CD4-positive, alpha-beta T cell treated with Interleukin-15 for 1 hour (primary cell): ENCODE results near the gene IL10RA.

Source experiments
- DNase-seq: peaks from one replicate; pipeline ENCODE4 v3.0.0-alpha.2; 2020

IL10RA gene

DNA sequence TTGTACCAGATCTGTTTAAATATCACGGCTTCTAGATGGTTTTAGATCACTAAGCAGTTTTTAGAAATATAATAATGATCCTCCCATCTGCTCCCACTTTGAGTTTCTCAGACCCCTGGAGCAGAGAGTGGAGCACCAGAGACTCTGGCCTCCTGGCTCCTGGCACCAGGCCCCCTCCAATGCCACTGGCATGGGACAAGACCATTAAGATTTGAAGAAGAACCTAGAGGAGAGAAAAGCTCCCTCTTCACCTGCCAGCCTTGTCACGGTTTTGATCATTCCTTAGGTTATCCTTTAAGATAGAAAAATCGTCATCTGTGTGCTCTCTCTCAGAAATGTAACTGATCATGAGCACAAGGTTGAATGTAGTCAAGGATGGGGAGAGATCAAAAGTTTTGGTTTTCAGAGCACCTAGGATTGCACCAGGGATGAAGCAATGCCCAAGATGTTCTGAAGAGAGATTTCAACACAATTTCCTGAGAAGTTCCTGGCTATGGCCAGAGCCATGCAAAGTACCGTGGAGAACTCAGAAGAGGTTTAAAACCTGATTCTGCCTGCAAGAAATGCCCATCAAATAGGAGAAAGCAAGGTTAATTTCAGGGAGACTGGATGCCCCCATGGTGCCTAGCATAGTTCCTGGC, 22.2 kb downstream of the IL10RA start:
- no peak for DNase-seq

DNA sequence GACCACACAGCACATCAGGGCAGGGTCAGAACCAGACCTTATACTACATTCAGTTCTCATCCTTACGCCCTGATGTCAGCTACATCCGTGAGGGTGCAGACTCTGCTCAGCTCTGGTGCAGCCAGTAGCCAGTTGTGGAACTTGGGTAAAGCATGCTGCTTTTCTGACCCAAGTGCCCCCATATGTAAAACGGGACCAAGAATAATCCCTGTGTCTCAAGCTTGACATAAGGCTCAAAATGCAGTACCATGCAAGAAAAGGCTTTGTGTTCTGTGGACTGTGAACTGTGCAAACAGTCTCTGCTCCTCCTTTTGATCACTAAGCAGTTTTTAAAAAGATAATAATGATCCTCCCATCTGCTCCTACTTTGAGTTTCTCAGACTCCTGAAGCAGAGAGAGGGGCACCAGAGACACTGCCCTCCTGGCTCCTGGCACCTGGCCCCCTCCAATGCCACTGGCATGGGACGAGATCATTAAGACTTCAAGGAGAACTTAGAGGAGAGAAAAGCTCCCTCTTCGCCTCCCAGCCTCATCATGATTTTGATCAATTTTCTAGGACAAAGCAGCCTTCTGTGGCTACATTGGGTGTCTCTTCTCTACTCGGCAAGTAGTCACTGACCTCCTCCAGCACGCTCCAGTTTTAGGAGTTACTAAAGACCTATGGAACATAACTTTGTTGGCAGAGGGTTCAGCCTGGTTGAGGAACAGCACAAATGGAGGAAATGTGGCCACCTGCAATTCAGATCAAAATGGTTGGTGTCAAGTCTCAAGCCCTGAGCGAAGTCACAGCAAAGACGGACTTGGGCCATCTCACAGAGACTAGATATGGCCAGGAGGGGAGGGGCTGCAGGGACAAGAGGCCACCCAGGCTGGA, 23.9 kb downstream of the IL10RA start:
- no peak for DNase-seq

DNA sequence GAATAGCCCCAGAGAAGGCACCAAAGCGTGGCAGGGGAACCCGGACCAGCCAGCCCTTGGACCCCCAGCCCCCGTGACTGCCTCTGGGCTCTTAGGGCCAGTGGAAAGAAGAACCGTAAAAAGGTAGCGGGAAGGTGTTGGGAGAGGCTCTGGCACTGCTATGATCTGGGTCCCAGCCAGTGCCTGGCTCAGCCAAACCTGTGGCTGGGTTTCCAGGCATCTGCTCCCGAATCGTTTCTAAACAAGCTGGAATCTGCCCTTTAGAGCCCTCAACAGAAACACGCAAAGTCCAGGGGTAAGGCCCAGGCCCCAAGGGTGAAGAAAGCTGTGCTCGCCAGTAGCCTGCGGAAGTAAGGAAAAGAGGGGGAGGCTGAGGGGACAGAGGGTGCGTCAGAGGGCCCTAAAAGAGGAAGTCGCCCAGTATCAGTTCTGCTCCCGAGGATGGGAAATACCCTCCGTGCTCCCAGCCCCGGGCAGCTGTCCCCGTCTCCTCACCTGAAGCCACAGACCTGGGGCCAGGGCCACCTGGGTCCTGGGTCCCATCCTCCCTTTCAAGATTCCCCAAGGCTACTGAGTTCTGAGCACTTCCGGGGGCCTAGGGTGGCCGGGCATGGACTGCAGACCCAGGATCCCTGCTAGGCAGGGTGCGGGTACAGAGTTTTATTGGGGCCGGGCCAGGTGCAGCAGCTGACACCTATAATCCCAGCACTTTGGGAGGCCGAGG, 24.7 kb downstream of the IL10RA start:
- DNase-seq = peak; percentile 89

DNA sequence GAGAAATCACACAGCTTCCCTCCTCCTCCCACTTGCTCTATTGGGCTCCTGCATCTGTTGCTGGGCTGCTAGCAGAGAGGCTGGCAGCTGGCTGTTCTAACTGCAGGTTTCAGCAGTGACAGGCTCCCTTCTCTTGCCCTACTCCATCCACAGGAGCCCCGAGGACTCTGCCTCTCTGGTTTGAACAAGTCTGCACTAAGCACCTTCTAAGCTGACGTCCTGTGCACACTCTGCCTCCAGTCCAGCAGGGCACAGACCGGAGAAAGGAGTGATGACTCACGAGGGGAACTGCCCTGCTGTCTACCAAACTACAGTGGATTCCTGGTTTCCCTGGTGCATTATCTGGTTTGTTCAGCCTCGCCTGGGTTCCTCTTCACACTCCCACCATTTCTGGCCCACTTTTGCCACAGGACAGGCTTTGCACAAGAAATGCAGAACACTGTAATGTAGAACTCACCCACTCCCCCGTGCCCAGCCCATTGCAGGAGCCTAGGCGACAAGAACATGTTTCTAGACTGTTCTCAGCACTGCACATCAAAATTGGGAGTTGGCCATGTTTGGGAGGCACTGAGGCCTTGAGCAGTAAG, 26.0 kb downstream of the IL10RA start:
- DNase-seq = peak; percentile 82

DNA sequence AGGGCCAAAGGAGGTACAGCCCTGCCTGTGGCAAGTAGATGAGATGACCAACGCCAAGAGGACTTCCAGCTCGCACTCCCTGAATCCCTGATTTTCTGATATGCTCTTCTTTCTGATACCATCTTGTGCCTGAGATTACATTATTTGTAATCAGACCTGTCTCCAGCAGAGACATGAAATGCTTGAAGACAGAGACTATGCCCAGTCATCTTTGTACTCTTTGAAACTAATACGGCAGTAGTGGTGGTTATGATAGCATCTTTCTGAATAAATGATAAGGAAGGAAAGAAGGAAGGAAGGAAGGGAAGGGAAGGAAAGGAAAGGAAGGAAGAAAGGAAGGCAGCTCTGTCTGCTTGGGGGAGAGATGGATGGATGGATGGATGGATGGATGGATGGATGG, 27.8 kb downstream of the IL10RA start:
- no peak for DNase-seq

DNA sequence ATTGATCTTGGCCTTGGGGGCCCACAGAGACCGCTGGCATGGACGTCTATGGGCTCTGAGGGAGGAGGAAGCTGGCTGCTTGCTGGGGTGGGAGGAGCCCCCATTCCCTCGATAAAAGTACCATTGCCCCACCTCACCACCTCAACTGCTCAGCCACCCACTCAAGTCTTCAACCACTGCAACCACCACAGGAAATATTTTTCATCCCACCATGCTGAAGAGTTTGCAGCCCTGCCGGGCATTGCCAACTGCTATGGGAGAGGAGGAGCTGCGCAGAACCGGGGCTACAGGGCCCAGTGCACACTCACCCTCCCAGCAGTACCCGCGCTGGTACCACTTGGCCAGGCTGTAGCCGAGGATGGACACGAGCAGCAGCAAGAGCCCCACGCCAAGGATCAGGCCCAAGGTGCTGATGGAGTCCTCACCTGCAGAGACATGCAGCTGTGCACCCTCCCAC, 29.2 kb downstream of the IL10RA start:
- DNase-seq = no peak

DNA sequence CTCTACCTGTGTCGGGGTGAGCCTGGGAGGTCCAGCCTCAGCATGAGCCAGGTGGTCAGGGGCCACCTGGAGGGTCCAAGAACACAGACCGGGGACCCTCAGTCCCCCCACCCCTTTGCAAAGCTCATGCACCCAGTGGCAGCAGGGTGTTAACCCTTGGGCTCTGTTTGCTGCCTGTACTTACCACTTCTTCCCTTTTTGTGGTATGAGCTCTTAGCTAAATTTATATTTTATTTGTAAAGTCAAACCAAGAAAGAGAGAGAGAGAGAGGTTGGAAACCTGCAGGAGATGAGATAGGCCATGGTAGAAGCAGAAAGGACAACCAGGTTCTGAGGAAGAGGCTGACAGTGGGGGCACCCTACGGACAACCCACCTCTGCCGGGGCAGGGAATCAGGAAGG, 29.9 kb downstream of the IL10RA start:
- DNase-seq = no peak

DNA sequence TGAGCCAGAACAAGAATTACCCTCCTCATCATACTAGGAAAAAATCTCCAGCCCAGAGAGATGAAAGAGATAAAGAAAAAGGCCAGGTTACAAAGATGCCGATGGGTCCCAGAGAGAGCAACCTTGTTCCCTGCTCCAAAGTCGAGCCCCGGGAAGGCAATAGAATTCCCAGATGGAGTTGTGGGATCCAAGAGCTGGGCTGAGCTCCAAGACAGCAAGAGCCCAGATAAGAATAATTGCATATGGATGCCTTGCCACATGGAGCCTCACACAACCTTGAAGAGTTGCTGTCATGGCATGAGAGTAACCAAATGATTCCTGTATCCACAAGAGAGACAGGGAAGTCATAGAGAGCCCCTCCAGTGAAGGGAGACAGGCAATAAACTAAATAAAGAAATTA, 30.9 kb downstream of the IL10RA start:
- DNase-seq = no peak

DNA sequence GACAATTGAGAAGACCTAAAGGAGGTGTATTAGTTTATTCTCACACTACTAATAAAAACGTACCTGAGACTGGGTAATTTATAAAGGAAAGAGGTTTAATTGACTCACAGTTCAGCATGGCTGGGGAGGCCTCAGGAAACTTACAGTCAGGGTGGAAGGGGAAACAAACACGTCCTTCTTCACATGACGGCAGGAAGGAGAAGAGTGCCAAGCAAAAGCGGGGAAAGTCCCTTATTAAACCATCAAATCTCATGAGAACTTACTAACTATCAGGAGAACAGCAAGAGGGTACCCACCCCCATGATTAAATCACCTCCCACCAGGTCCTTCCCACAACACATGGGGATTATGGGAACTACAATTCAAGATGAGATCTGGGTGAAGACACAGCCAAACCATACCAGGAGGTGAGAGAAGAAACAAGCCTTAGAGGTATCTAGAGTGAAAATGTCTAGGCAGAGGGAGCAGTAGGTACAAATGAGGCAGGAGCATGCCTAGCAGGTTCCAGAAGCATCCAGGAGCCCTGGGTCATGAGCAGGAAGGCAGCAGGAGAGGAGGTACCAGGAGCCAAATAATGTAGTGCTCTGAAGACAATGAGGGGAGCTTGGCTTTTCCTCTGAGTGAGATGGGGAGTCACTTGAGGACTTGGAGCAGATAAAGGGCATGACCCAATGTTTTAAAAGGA, 31.6 kb downstream of the IL10RA start:
- no peak for DNase-seq

DNA sequence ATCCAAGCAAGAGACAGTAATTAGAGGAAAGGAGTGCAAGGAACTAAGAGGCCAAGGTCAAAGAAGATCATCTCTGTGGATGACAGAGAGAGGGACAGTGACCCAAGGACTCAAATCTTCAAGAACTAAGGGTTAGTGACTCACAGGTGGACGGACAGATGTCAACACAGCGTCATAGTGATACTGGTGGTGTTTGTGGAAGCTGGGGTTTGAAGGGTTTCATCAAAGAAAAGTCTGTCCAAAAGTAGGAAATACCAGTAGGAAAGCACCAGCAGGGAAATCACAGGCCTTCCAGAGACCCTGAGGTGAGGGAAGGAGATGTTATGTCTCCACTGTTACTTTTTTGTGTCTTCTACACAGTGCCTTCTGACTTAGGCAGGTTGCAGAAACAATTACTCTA, 32.2 kb downstream of the IL10RA start:
- no peak for DNase-seq

DNA sequence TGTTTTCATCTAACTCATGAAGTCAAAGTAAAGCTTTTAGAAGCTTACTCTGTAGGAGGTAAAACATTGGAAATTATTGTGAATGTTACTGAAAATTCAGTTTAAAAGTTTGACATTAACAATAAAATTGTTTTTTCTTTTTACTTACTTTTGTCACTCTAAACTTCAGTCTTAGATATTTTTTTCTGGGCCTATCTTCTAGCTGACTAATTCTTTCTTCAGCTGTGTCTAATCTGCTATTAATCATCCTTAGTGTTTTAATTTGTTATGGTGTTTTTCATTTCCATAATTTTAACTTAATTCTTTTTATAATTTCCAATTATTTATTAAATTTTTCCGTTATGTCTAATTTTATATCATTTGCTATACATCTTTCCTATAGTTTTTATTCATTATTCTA, 35.0 kb downstream of the IL10RA start:
- no peak for DNase-seq

DNA sequence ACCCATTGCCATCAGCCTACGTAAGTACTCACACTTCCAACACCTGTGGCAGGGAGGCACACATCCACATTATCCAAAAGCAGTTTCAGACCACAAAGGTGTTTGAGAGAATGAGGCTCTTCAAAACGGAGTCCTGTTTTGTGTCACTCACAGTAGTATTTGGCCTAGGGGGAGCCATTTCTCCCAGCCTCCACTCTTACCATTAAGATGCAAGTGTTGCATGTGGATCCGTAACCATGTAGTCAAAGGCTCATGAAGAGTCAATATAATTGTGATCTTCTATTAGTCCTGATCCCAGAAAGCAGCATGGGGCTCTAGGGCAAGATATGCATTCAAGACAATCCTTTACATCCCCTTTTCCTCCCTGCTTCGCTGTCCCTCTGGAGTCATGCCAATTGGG, 41.5 kb downstream of the IL10RA start:
- DNase-seq = no peak

DNA sequence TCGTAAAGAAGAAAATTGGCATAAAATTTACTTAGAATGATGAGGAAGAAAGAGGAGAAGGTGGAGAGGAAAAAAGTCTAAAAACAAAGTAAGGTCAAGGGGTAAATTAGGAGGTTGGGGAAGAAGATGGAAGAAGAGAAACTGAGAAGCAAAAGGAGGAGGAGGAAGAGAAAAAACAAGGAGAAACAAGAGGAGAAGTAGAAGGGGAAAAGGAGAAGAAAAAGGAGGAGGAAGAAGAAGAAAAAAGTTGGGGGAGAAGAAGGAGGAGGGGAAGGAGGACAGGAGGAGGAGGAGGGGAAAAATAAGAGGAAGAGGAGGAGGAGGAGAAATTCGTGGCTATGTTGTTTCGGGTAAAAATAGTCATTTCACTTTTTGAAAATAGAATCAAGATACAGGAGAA, 42.4 kb downstream of the IL10RA start:
- DNase-seq = no peak

DNA sequence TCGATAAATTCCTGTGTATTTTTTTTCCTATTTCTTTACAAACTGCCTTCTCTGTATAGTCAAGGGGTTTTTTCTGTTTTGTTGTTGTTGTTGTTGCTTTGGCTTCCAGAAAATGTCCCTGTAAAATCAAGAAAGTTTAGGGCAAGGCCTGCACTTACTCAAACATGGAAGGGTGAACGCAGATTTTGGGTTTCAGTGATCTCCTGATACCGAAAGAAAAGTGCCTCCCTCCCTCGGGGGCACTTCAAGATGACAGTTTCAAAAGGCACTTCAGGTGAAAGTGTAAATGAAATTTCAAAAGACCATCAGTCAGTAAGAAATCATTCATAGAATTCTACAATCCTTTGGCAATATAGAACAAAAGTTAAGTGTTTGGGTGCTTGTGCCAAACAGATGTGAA, 47.2 kb downstream of the IL10RA start:
- no peak for DNase-seq

DNA sequence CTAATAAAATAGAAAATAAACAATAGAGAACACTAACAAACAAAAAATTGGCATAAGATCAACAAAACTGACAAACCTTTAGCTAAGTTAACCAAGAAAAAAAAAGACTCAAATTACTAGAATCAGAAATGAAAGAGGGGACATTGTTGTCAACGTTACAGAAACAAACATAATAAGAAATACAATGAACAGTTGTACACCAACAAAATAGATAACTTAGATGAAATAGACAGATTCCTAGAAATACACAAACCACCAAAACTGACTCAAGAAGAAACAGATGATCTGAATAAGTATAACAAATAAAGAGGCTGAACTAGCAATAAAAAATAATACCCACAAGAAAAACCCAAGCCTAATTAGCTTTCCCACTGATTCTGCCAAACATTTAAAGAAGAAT, 55.9 kb downstream of the IL10RA start:
- no peak for DNase-seq

DNA sequence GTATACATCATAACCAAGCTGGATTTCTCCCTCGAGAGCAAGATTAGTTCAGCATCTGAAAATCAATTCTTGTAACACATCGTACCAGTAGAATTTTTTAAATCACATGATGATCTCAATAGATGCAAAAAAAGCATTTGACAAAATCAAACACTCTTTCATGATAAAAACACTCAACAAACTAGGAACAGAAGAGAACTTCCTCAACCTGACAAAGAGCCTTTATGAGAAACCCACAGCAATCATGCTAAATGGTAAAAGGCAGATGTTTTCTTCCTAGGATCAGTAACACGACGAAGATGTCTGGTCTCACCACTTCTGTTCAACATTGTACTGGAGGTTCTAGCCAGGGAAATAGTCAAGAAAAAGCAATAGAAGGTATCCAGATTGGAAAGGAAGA, 56.6 kb downstream of the IL10RA start:
- DNase-seq = no peak

DNA sequence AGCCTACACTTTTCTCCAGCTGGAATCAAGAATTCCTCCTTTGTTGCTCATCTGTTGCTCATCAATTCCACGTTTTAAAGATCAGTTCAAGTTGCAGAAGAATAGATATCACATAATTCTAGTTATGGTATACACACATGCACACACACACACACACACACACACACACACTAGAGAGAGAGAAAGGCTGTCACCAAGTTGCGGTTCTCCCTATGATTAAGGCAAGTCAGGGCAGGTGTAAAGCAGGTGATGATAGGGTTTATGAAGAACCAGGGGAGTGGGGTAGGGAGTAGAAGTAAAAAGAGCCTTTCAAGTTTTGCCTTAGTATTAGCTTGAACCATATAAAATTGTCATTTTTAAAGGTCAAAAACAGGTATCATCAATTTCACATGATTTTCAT, 59.0 kb downstream of the IL10RA start:
- DNase-seq = no peak

DNA sequence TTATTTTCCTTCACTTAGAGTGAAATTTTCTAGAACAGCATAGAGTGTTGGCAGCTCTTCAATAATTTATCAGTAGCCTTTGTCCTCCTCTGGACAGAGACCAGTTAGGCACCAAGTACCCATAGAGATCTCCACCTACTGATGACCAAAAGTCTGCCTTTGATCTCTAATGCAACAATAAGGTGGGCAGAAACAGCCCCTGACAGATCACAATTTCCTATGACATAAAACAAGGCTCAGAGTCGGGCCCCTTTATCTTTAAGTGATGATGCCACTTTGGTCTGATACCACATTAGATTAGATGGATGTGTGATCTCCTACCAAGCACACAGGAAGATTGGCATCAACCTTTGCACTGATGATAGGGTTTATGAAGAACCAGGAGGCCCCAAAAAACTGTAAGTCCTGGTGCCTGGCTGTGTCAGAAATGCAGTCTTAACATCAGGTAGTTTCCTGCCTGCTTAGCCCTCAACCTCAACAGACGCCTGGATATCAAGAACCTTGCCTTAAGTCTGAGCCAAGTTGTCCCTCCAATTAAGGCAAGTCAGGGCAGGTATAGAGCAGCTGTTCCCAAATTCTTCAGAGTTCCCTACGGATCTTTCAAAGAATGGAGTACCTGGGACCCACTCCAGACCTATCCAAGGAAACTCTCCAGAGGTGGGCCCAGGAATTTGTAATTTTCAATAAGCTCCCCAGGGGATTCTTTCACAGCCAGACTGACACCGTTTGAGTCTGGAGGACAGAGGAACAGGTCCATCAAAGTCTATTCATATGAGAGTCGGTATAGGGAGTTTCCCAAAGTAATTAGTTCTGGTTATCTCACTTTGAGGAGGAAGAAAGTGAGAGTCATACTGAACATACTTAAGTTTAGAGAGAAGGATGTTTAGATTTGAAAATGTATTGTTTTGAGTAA, 60.1 kb downstream of the IL10RA start:
- peak; percentile 37 for DNase-seq

DNA sequence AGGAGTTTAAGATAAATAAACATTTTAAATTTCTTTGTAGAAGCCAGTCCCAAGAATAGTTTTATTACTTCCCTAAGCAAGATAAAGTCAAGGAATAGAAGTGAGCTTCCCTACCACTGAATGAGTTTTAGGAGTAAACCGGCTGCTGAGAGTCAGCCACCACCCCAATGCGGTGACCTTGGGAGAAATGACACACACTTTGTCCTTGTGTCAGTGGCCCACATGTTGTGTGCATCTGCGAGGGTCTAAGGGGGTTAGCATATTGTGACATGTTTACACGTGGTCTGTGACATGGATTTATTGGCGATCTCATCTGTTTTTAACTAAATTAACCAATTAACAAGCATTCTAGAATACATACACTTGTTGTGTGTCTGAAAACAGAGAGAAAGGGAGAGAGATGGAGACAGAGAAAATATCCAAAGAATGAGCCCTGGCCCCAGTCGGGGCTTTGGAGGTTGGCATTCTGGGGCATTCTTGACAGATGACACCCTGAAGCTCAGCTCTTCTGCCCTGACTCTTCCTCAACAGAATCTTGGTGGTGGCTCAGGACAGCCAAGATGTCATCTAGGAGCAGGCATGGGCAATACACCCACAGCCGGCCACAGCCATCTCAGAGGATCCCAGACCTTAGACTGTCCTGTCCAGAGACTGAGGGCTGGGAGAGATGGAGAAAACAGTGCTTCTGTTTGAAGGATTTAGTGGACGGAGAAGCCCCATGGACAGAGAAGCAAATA, 60.9 kb downstream of the IL10RA start:
- no peak for DNase-seq

DNA sequence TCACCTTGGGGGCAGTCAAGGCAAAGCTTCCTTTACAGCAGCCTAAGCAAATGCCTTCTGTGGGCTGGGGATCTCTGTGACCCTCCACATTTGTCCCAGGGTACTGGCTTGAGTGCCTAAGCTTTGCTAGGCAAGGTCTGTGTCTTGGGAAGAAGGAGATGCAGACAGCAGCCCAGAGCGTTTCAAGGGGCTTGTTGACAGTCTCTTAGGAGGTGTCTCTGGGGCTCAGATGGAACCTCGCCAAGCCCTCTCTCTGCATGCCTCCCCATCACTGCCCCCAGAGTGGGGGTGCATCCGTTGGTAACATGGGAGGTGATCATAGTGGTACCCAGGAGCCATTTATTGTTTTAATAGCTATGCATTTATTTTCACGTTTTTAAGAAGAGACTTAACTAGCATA, 61.6 kb downstream of the IL10RA start:
- no peak for DNase-seq
